GM12878 (cell line): ENCODE measurements around the gene CFAP61. TPM values are rescaled to one million over a fixed set of nuclear protein-coding genes. Genes with fewer than 3 reads are reported as not detected.

Source experiments
- ATAC-seq: fragments of 200-7000 bp; cut with Tn5 transposase; 3 replicates; pipeline ENCODE4 v1.9.1; 2020; ENCODE audit warnings: mild to moderate bottlenecking, moderate library complexity
- BruUV-seq: library from RNA; stranded (reverse); fragments of 400-500 nt; replicated peaks from 2 replicates; lab custom pipeline; 2021; lab: Mats Ljungman, UMichigan
- CTCF ChIA-PET: fragments of 300-600 bp; sonication (Branson Sonifier 250); formaldehyde crosslinking; extraction: SDS; loops from one replicate; lab custom pipeline; 2021; ENCODE audit warnings: inconsistent platforms; lab: Yijun Ruan, JAX
- POLR2A ChIA-PET: fragments of 350-600 bp; formaldehyde crosslinking; extraction: SDS; loops from one replicate; lab custom pipeline; 2021; ENCODE audit warnings: inconsistent platforms; lab: Charles Lee
- RAD21 ChIA-PET: fragments of 300-600 bp; sonication (Branson Sonifier 250); formaldehyde crosslinking; loops from one replicate; lab custom pipeline; 2023; ENCODE audit warnings: antibody characterized with exemption; ENCODE audit not compliant: unreplicated experiment; lab: Charles Lee
- SMC1A ChIA-PET: fragments of 300-600 bp; sonication (Branson Sonifier 250); formaldehyde crosslinking; loops from one replicate; lab custom pipeline; 2023; ENCODE audit not compliant: unreplicated experiment, uncharacterized antibody; lab: Charles Lee
- DNase-seq: peaks from one replicate; pipeline ENCODE4 v3.0.0-alpha.2; 2011; ENCODE audit warnings: low read depth, low spot score
- FAIRE-seq: peaks from 3 replicates; lab custom pipeline; 2011; peaks lifted over from hg19 to GRCh38; lab: Jason Lieb, UNC
- H2AFZ ChIP-seq: 2 replicates; pipeline ENCODE4 v1.6.0; 2011; ENCODE audit warnings: low read depth, low read length, control low read depth; ENCODE audit not compliant: control insufficient read depth
- H3K27ac ChIP-seq: 2 replicates; pipeline ENCODE4 v1.5.1; 2011; ENCODE audit warnings: control low read depth; ENCODE audit not compliant: control insufficient read depth, insufficient read depth
- H3K27me3 ChIP-seq, 2 experiments: replicated peaks in 1 of 2; 2 replicates each; pipeline versions ENCODE4 v1.6.0 to v1.6.1; 2011; ENCODE audit warnings: low read length in 1 of 2; ENCODE audit not compliant: control insufficient read depth in 2 of 2, insufficient read depth in 2 of 2
- H3K36me3 ChIP-seq, 2 experiments: 2 replicates each; pipeline ENCODE4 v1.5.1; 2011; ENCODE audit warnings: low read length in 1 of 2; ENCODE audit not compliant: control insufficient read depth in 2 of 2, insufficient read depth in 2 of 2
- H3K4me1 ChIP-seq: 2 replicates; pipeline ENCODE4 v1.6.1; 2011; ENCODE audit warnings: mild to moderate bottlenecking, low read length, moderate library complexity, mixed read lengths; ENCODE audit not compliant: control insufficient read depth, insufficient read depth
- H3K4me2 ChIP-seq: 2 replicates; pipeline ENCODE4 v1.6.0; 2011; ENCODE audit warnings: control low read depth; ENCODE audit not compliant: control insufficient read depth, insufficient read depth
- H3K4me3 ChIP-seq: fragments of 200-600 bp; sonication (generic); 2 replicates; pipeline ENCODE4 v1.5.1; 2016
- H3K79me2 ChIP-seq: 2 replicates; pipeline ENCODE4 v1.6.0; 2011; ENCODE audit warnings: low read length; ENCODE audit not compliant: control insufficient read depth, insufficient read depth
- H3K9ac ChIP-seq: 2 replicates; pipeline ENCODE4 v1.8.0; 2011; ENCODE audit warnings: low read length, control low read depth, mixed read lengths; ENCODE audit not compliant: control insufficient read depth, insufficient read depth
- H3K9me3 ChIP-seq: replicated peaks from 3 replicates; pipeline ENCODE4 v1.5.1; 2011; ENCODE audit warnings: mild to moderate bottlenecking, low read length; ENCODE audit not compliant: control insufficient read depth, insufficient read depth
- H4K20me1 ChIP-seq: 2 replicates; pipeline ENCODE4 v1.6.0; 2011; ENCODE audit not compliant: control insufficient read depth, insufficient read depth
- EP300 ChIP-seq, 2 experiments: fragments of 150-350 bp in 1 of 2; IDR thresholded peaks; 2 replicates each; pipeline ENCODE4 v1.6.1; 2011 to 2012; ENCODE audit warnings: low read depth in 2 of 2, low read length in 2 of 2, borderline replicate concordance in 1 of 2, improper control_type of control experiment in 1 of 2, inconsistent platforms in 1 of 2; ENCODE audit not compliant: control insufficient read depth in 1 of 2
- MEF2A ChIP-seq: IDR thresholded peaks from 2 replicates; pipeline ENCODE4 v1.6.1; 2011; ENCODE audit warnings: low read depth, mild to moderate bottlenecking, low read length, moderate library complexity; ENCODE audit not compliant: insufficient read depth
- MXI1 ChIP-seq: fragments of 150-350 bp; IDR thresholded peaks from 2 replicates; pipeline ENCODE4 v1.6.1; 2011; ENCODE audit warnings: low read depth, mild to moderate bottlenecking, inconsistent platforms, low read length, improper control_type of control experiment
- NR2C2 ChIP-seq: IDR thresholded peaks from 2 replicates; pipeline ENCODE4 v1.6.1; 2011; ENCODE audit warnings: borderline replicate concordance, low read depth; ENCODE audit not compliant: control insufficient read depth, insufficient read length
- SUZ12 ChIP-seq: fragments of 200-600 bp; sonication (generic); IDR thresholded peaks from one replicate; pipeline ENCODE4 v1.6.1; 2018; ENCODE audit warnings: antibody characterized with exemption, mild to moderate bottlenecking; ENCODE audit not compliant: unreplicated experiment
- TARDBP ChIP-seq: IDR thresholded peaks from 2 replicates; pipeline ENCODE4 v1.6.1; 2016; ENCODE audit warnings: borderline replicate concordance
- TCF12 ChIP-seq: IDR thresholded peaks from 2 replicates; pipeline ENCODE4 v1.6.1; 2011; ENCODE audit warnings: low read depth, mild to moderate bottlenecking, low read length
- ZZZ3 ChIP-seq: IDR thresholded peaks from 2 replicates; pipeline ENCODE4 v1.6.1; 2011; ENCODE audit warnings: low read depth; ENCODE audit not compliant: control insufficient read depth, insufficient read length
- WGBS: methylation state at CpG from one replicate; pipeline ENCODE4 v1.1.6; 2016; ENCODE audit warnings: low lambda C conversion rate; ENCODE audit not compliant: insufficient replicate concordance, insufficient coverage; ENCODE audit errors: missing lambda C conversion rate; 5-methylcytosine and 5-hydroxymethylcytosine counted together
- in situ Hi-C: fragments of 300-500 bp; cut with MboI; formaldehyde crosslinking; loops from 9 replicates; pipeline ENCODE4 v1.14.3; 2018; ENCODE audit warnings: mixed read lengths
- intact Hi-C: fragments of 100-400 bp; cut with micrococcal nuclease; formaldehyde crosslinking; loops from one replicate; pipeline ENCODE4 v1.14.2; 2022; ENCODE audit not compliant: unreplicated experiment
- polyA plus RNA-seq, 11 experiments: library from polyadenylated mRNA; depleted of rRNA in 4 of 11; unstranded in 6 of 11; stranded (reverse) in 5 of 11; fragments of >200 nt; fragmentation: Nextera tagmentation in 4 of 11; fragmentation: Illumina TruSeq in 1 of 11; extraction: Ambion mirVana in 4 of 11; extraction: Trizol in 1 of 11; gene quantifications; 1 replicate in 1 of 11; 2 replicates in 10 of 11; pipeline versions ENCODE4 v1.2.1 to v1.2.3, GENCODE V29; 2011 to 2016; ENCODE audit warnings: inconsistent platforms in 2 of 11, missing spikeins in 2 of 11, low read depth in 1 of 11
- total RNA-seq, 4 experiments: library from RNA; depleted of rRNA in 3 of 4; stranded (reverse); fragments of >200 nt in 3 of 4; fragmentation: Illumina TruSeq in 1 of 4; extraction: Trizol in 1 of 4; gene quantifications; 2 replicates each; pipeline versions ENCODE4 v1.2.1 to v1.2.3, GENCODE V29; 2013 to 2021
- TF ChIP-seq, protein P1 (sequence below): IDR thresholded peaks from 2 replicates; pipeline ENCODE4 v1.6.1; 2012; ENCODE audit warnings: low read depth, low read length, improper control_type of control experiment
- TF ChIP-seq, protein P2 (sequence below): IDR thresholded peaks from 2 replicates; pipeline ENCODE4 v1.6.1; 2012; ENCODE audit warnings: mild to moderate bottlenecking, low read depth, low read length
- TF ChIP-seq, protein P3 (sequence below): fragments of 450-650 bp; IDR thresholded peaks from 2 replicates; pipeline ENCODE4 v1.6.1; 2017; ENCODE audit warnings: mild to moderate bottlenecking, low read depth, inconsistent platforms; ENCODE audit not compliant: poor library complexity, severe bottlenecking
- TF ChIP-seq, protein P4 (sequence below): fragments of 450-650 bp; formaldehyde crosslinking; IDR thresholded peaks from 2 replicates; pipeline ENCODE4 v1.5.0; 2022; ENCODE audit warnings: mild to moderate bottlenecking, missing genetic modification characterization

CFAP61 gene
- total and polyA plus RNA-seq, 10 of the 15 experiments (the other 5 are each of a cell fraction or from before 2014, with no cell fraction given) = 0.11 to 0.41 (median 0.24) TPM; not detected in 7

DNA sequence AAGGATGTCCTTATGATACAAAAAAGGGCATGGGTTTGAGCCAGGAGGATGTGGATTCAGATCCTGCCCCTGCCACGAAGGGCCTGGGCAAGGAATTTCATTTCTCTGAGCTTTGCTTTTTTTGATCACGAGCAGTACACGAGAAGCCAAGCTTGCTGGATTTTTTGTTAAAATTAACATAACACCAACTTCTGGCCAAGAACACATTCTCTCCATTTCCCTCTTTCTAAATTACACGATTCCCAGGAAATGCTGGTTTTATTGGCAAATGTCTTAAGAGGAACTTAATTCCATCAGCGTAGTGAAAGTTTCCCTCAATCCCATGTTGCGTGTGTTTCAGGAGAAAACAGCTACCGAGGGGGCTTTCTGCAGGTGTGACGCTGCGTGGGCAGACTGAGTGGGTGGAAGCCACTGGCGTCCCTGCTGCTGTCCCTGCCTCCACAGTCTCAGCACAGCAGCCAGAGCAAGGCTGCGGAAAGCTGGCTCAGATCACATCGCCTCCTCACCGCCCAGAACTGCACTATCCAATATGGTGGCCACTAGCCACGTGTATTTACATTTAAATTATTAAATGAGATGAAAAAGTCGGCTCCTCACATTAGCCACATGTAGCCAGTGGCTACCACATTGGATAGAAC lies 194.8 kb downstream of the CFAP61 start:
- SMC1A ChIA-PET = interaction anchor here (1.8 kb wide), 1 partner anchor 10 kb away, joined by 7 read pairs; no protein-coding TSS in a partner anchor
- in situ Hi-C loops (no loop called here), intact Hi-C loops (no loop called here)
- POLR2A ChIA-PET = no interaction called here
- Histone ChIP-seq H3K9me3 (no peaks in the 10 kb centered on the region; the same call in 2 of the 3 replicates), H2AFZ (no peak overlapping the region), H3K4me3 (no peak overlapping the region), H3K4me1 (no peaks in the 10 kb centered on the region), H3K79me2 (no peaks in the 10 kb centered on the region), H4K20me1 (no peaks in the 10 kb centered on the region), H3K36me3 (no peaks in the 10 kb centered on the region), H3K27ac (no peak overlapping the region), H3K27me3 (no peaks in the 10 kb centered on the region), H3K4me2 (no peak overlapping the region), H3K9ac (no peak overlapping the region)
- ATAC-seq = no peak
- no TSS peak for BruUV-seq
- 44% methylated on average over 15 of the region's 15 CpGs for WGBS
- CTCF ChIA-PET = interaction anchor here (0.5 to 2.4 kb wide), 2 partner anchors 10 to 372 kb away, joined by 3 to 13 read pairs; no protein-coding TSS in a partner anchor
- DNase-seq = no peak
- no peak for FAIRE-seq
- RAD21 ChIA-PET = interaction anchor here (1.5 kb wide), 1 partner anchor 9 kb away, joined by 3 read pairs; no protein-coding TSS in a partner anchor
- TF ChIP-seq, protein P1, sequence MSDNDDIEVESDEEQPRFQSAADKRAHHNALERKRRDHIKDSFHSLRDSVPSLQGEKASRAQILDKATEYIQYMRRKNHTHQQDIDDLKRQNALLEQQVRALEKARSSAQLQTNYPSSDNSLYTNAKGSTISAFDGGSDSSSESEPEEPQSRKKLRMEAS = no peak
- no peak for TF ChIP-seq NR2C2
- TF ChIP-seq, protein P2, sequence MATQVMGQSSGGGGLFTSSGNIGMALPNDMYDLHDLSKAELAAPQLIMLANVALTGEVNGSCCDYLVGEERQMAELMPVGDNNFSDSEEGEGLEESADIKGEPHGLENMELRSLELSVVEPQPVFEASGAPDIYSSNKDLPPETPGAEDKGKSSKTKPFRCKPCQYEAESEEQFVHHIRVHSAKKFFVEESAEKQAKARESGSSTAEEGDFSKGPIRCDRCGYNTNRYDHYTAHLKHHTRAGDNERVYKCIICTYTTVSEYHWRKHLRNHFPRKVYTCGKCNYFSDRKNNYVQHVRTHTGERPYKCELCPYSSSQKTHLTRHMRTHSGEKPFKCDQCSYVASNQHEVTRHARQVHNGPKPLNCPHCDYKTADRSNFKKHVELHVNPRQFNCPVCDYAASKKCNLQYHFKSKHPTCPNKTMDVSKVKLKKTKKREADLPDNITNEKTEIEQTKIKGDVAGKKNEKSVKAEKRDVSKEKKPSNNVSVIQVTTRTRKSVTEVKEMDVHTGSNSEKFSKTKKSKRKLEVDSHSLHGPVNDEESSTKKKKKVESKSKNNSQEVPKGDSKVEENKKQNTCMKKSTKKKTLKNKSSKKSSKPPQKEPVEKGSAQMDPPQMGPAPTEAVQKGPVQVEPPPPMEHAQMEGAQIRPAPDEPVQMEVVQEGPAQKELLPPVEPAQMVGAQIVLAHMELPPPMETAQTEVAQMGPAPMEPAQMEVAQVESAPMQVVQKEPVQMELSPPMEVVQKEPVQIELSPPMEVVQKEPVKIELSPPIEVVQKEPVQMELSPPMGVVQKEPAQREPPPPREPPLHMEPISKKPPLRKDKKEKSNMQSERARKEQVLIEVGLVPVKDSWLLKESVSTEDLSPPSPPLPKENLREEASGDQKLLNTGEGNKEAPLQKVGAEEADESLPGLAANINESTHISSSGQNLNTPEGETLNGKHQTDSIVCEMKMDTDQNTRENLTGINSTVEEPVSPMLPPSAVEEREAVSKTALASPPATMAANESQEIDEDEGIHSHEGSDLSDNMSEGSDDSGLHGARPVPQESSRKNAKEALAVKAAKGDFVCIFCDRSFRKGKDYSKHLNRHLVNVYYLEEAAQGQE = no peak
- no peak for TF ChIP-seq MXI1
- TF ChIP-seq, protein P3, sequence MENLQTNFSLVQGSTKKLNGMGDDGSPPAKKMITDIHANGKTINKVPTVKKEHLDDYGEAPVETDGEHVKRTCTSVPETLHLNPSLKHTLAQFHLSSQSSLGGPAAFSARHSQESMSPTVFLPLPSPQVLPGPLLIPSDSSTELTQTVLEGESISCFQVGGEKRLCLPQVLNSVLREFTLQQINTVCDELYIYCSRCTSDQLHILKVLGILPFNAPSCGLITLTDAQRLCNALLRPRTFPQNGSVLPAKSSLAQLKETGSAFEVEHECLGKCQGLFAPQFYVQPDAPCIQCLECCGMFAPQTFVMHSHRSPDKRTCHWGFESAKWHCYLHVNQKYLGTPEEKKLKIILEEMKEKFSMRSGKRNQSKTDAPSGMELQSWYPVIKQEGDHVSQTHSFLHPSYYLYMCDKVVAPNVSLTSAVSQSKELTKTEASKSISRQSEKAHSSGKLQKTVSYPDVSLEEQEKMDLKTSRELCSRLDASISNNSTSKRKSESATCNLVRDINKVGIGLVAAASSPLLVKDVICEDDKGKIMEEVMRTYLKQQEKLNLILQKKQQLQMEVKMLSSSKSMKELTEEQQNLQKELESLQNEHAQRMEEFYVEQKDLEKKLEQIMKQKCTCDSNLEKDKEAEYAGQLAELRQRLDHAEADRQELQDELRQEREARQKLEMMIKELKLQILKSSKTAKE = no peak
- no peak for TF ChIP-seq EP300 (IDR thresholded peaks at IDR 0.05; ENCODE audit: borderline replicate concordance in 1 of 2, control insufficient read depth in 1 of 2, low read depth in 2 of 2, low read length in 2 of 2)
- TF ChIP-seq TARDBP = no peak
- TF ChIP-seq TCF12 = no peak
- no peak for TF ChIP-seq MEF2A
- TF ChIP-seq, protein P4, sequence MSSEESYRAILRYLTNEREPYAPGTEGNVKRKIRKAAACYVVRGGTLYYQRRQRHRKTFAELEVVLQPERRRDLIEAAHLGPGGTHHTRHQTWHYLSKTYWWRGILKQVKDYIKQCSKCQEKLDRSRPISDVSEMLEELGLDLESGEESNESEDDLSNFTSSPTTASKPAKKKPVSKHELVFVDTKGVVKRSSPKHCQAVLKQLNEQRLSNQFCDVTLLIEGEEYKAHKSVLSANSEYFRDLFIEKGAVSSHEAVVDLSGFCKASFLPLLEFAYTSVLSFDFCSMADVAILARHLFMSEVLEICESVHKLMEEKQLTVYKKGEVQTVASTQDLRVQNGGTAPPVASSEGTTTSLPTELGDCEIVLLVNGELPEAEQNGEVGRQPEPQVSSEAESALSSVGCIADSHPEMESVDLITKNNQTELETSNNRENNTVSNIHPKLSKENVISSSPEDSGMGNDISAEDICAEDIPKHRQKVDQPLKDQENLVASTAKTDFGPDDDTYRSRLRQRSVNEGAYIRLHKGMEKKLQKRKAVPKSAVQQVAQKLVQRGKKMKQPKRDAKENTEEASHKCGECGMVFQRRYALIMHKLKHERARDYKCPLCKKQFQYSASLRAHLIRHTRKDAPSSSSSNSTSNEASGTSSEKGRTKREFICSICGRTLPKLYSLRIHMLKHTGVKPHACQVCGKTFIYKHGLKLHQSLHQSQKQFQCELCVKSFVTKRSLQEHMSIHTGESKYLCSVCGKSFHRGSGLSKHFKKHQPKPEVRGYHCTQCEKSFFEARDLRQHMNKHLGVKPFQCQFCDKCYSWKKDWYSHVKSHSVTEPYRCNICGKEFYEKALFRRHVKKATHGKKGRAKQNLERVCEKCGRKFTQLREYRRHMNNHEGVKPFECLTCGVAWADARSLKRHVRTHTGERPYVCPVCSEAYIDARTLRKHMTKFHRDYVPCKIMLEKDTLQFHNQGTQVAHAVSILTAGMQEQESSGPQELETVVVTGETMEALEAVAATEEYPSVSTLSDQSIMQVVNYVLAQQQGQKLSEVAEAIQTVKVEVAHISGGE (CRISPR knock-in tag) = no peak
- no peak for TF ChIP-seq ZZZ3
- no peak for TF ChIP-seq SUZ12
